Measurements from ENCODE around the gene PCDH9. TPM values are rescaled to one million over a fixed set of nuclear protein-coding genes. Genes with fewer than 3 reads are reported as not detected.
"Not testable (repeated sequence)": the region's sequence is repeated elsewhere in the genome, so short reads cannot be mapped to it uniquely, and the experiment has no call there.

The PCDH9 gene
- total RNA-seq, 1 donor from 2014 or later, result 29.7 TPM

GRCh38 chr13:66781241-66781640, 448.9 kb downstream of the PCDH9 start:
- DNase-seq (ENCODE audit: low spot score in 2 of 2, unreplicated experiment in 2 of 2), result no peak
- no peak overlapping the region for H3K27ac Mint-ChIP-seq
- H3K4me3 Mint-ChIP-seq, result no peak overlapping the region
- no peaks in the 10 kb centered on the region for H3K27me3 Mint-ChIP-seq (ENCODE audit: low read depth)
- H3K9me3 Mint-ChIP-seq, result peaks cover 3% of the 10 kb centered on the region
- H3K36me3 Mint-ChIP-seq, result peaks cover 2% of the 10 kb centered on the region
- TF ChIP-seq CTCF (IDR thresholded peaks at IDR 0.05; ENCODE audit: unreplicated experiment), result no peak
- H3K4me1 Mint-ChIP-seq, result peaks cover 2% of the 10 kb centered on the region

GRCh38 chr13:66780814-66781213, 449.3 kb downstream of the PCDH9 start:
- no peaks in the 10 kb centered on the region for H3K27me3 Mint-ChIP-seq (ENCODE audit: low read depth)
- H3K36me3 Mint-ChIP-seq, result peaks cover 2% of the 10 kb centered on the region
- DNase-seq (ENCODE audit: low spot score in 2 of 2, unreplicated experiment in 2 of 2), result no peak
- peaks cover 2% of the 10 kb centered on the region for H3K4me1 Mint-ChIP-seq
- no peak overlapping the region for H3K4me3 Mint-ChIP-seq
- peaks cover 3% of the 10 kb centered on the region for H3K9me3 Mint-ChIP-seq
- TF ChIP-seq CTCF (IDR thresholded peaks at IDR 0.05; ENCODE audit: unreplicated experiment), result no peak
- H3K27ac Mint-ChIP-seq, result no peak overlapping the region

GRCh38 chr13:66778461-66778860, 451.7 kb downstream of the PCDH9 start:
- Mint-ChIP-seq H3K4me3 (no peak overlapping the region), H3K4me1 (peaks cover 2% of the 10 kb centered on the region), H3K27me3 (ENCODE audit: low read depth) (no peaks in the 10 kb centered on the region), H3K36me3 (peaks cover 2% of the 10 kb centered on the region), H3K9me3 (peaks cover 3% of the 10 kb centered on the region), H3K27ac (no peak overlapping the region)
- no peak for DNase-seq (ENCODE audit: low spot score in 2 of 2, unreplicated experiment in 2 of 2)
- no peak for TF ChIP-seq CTCF (IDR thresholded peaks at IDR 0.05; ENCODE audit: unreplicated experiment)

GRCh38 chr13:66775196-66775595, 454.9 kb downstream of the PCDH9 start:
- no peak overlapping the region for H3K4me3 Mint-ChIP-seq

GRCh38 chr13:66774046-66774445, 456.1 kb downstream of the PCDH9 start:
- peaks cover 2% of the 10 kb centered on the region for H3K27me3 Mint-ChIP-seq (ENCODE audit: low read depth)
- H3K9me3 Mint-ChIP-seq, result peaks cover 3% of the 10 kb centered on the region
- TF ChIP-seq CTCF (IDR thresholded peaks at IDR 0.05; ENCODE audit: unreplicated experiment), result no peak
- DNase-seq (ENCODE audit: low spot score in 2 of 2, unreplicated experiment in 2 of 2), result no peak
- H3K27ac Mint-ChIP-seq, result no peak overlapping the region
- peaks cover 2% of the 10 kb centered on the region for H3K36me3 Mint-ChIP-seq
- no peaks in the 10 kb centered on the region for H3K4me1 Mint-ChIP-seq
- no peak overlapping the region for H3K4me3 Mint-ChIP-seq

More at GRCh38 chr13:66775196-66775595, 454.9 kb downstream of the PCDH9 start:
- no peak for TF ChIP-seq CTCF (IDR thresholded peaks at IDR 0.05; ENCODE audit: unreplicated experiment)
- DNase-seq (ENCODE audit: low spot score in 2 of 2, unreplicated experiment in 2 of 2), result no peak
- H3K9me3 Mint-ChIP-seq, result peaks cover 3% of the 10 kb centered on the region
- H3K27ac Mint-ChIP-seq, result no peak overlapping the region
- no peaks in the 10 kb centered on the region for H3K27me3 Mint-ChIP-seq (ENCODE audit: low read depth)
- peaks cover 2% of the 10 kb centered on the region for H3K36me3 Mint-ChIP-seq
- H3K4me1 Mint-ChIP-seq, result no peaks in the 10 kb centered on the region

- Mint-ChIP-seq H3K27ac (no peak overlapping the region), H3K4me3 (no peak overlapping the region), H3K36me3 (peaks cover 10% of the 10 kb centered on the region), H3K27me3 (ENCODE audit: low read depth) (peaks cover 2% of the 10 kb centered on the region), H3K9me3 (peaks cover 22% of the 10 kb centered on the region), H3K4me1 (no peaks in the 10 kb centered on the region)
- TF ChIP-seq CTCF (IDR thresholded peaks at IDR 0.05; ENCODE audit: unreplicated experiment), result no peak
- DNase-seq (ENCODE audit: low spot score in 2 of 2, unreplicated experiment in 2 of 2), result no peak
Measured at GRCh38 chr13:66765559-66765958, 464.6 kb downstream of the PCDH9 start.

- not testable (repeated sequence) for DNase-seq (ENCODE audit: low spot score in 2 of 2, unreplicated experiment in 2 of 2); H3K27ac Mint-ChIP-seq; H3K4me3 Mint-ChIP-seq; H3K27me3 Mint-ChIP-seq (ENCODE audit: low read depth); H3K4me1 Mint-ChIP-seq
- H3K36me3 Mint-ChIP-seq, result peaks cover 14% of the 10 kb centered on the region
- peaks cover 45% of the 10 kb centered on the region for H3K9me3 Mint-ChIP-seq
Measured at GRCh38 chr13:66760678-66761077, 469.5 kb downstream of the PCDH9 start.
